Right lobe of liver (tissue), 6 donors: ENCODE measurements around the gene ADAR. TPM values are rescaled to one million over a fixed set of nuclear protein-coding genes. Genes with fewer than 3 reads are reported as not detected.

Experiments used
- ATAC-seq, 4 donors: fragments of 200-7000 bp; cut with Tn5 transposase; one replicate each; pipeline ENCODE4 v1.9.1; 2020; ENCODE audit warnings: mild to moderate bottlenecking in 4 of 4, moderate library complexity in 4 of 4
- DNase-seq, 3 donors: peaks; one replicate each; pipeline ENCODE4 v3.0.0-alpha.2; 2020
- H3K27ac ChIP-seq, 3 donors: fragments of 200-600 bp; one replicate each; pipeline ENCODE4 v1.8.0; 2022
- H3K27me3 ChIP-seq, 2 donors: fragments of 200-600 bp; one replicate each; pipeline ENCODE4 v1.8.0; 2022
- H3K36me3 ChIP-seq, 4 donors: fragments of 200-600 bp; sonication (generic) in 1 of 4; one replicate each; pipeline versions ENCODE4 v1.5.1 to v1.8.0; 2017 to 2022; ENCODE audit warnings: control low read depth in 1 of 4
- H3K4me1 ChIP-seq, 4 donors: fragments of 200-600 bp; sonication (generic) in 1 of 4; one replicate each; pipeline versions ENCODE4 v1.5.1 to v1.8.0; 2017 to 2022; ENCODE audit warnings: control low read depth in 1 of 4
- H3K4me3 ChIP-seq, 3 donors: fragments of 200-600 bp; one replicate each; pipeline ENCODE4 v1.8.0; 2022
- H3K9me3 ChIP-seq, 4 donors: fragments of 200-600 bp; sonication (generic) in 1 of 4; one replicate each; pipeline versions ENCODE4 v1.5.1 to v1.8.0; 2017 to 2022; ENCODE audit warnings: control low read depth in 1 of 4
- CTCF ChIP-seq, 4 donors: fragments of 200-600 bp in 3 of 4; fragments of 450-650 bp in 1 of 4; IDR thresholded peaks; one replicate each; pipeline versions ENCODE4 v1.5.1 to v1.8.0; 2016 to 2022; ENCODE audit warnings: antibody characterized with exemption in 4 of 4, mild to moderate bottlenecking in 2 of 4
- POLR2A ChIP-seq: fragments of 450-650 bp; IDR thresholded peaks from one replicate; pipeline ENCODE4 v1.6.1; 2017; ENCODE audit warnings: antibody characterized with exemption, mild to moderate bottlenecking
- whole genome bisulfite sequencing: methylation state at CpG from one replicate; pipeline ENCODE4 v1.1.6; 2018; ENCODE audit warnings: low coverage, low lambda C conversion rate; ENCODE audit not compliant: insufficient coverage; ENCODE audit errors: missing lambda C conversion rate; 5-methylcytosine and 5-hydroxymethylcytosine counted together
- intact Hi-C, 2 donors: fragments of 100-400 bp; cut with DNase I; formaldehyde crosslinking; loops; one replicate each; pipeline versions ENCODE4 v1.11.2 to v1.14.1; 2022
- total RNA-seq, 6 experiments: library from RNA; depleted of rRNA in 2 of 6; stranded (reverse); fragments of >200 nt in 2 of 6; fragmentation: NEBNext Ultra II Directional in 3 of 6; extraction: Animal tissue kit (Norgen Biotek cat#: 25700) in 3 of 6; gene quantifications; one replicate each; pipeline versions ENCODE4 v1.1.0 to v1.2.4, GENCODE V29; 2016 to 2023
- donor health status: DM: no; HTN: yes; CAD: no.
- donor health status: DM: no; HTN: no; CAD: no.
- donor health status: DM: no; HTN: no; CAD: no.
- donor health status: DM: no; HTN: yes; CAD: no.
- donor health status: DM: no; HTN: yes; CAD: no.

Gene ADAR
- total RNA-seq, 6 experiments from 2014 or later: 69.9 to 105 (median 78.7) TPM

- DNase-seq: no peak
- Histone ChIP-seq H3K27me3 (no peaks in the 10 kb centered on the region), H3K27ac (no peak overlapping the region), H3K9me3 (no peaks in the 10 kb centered on the region), H3K4me3 (no peak overlapping the region), H3K4me1 (peaks cover 0 to 38% (median 13%) of the 10 kb centered on the region in 4 donors), H3K36me3 (peaks cover 8 to 70% (median 50%) of the 10 kb centered on the region in 4 donors)
- WGBS: no CpG with 5 or more reads among the region's 4 CpGs
- no peak for ATAC-seq
- TF ChIP-seq CTCF (IDR thresholded peaks at IDR 0.05) (no peak), POLR2A (no peak)
- intact Hi-C loops: loop anchor here in 1 of 2 donors (10.0 kb wide), 1 partner anchor 77 kb away; no protein-coding TSS in a partner anchor
These were observed 56.5 kb downstream of the ADAR start for GRCh38 chr1:154551474-154551873.

GRCh38 chr1:154550657-154551056 lies 57.3 kb downstream of the ADAR start:
- Histone ChIP-seq H3K36me3 (peaks cover 8 to 69% (median 49%) of the 10 kb centered on the region in 4 donors), H3K4me3 (no peak overlapping the region), H3K27ac (no peak overlapping the region), H3K27me3 (no peaks in the 10 kb centered on the region), H3K9me3 (no peaks in the 10 kb centered on the region), H3K4me1 (peaks cover 0 to 38% (median 14%) of the 10 kb centered on the region in 4 donors)
- DNase-seq (no peak), ATAC-seq (no peak)
- intact Hi-C loops: loop anchor here in 1 of 2 donors (10.0 kb wide), 1 partner anchor 76 kb away; no protein-coding TSS in a partner anchor
- TF ChIP-seq POLR2A: no peak
- no peak for TF ChIP-seq CTCF (IDR thresholded peaks at IDR 0.05)
- WGBS: 75% methylated on average over 4 of the region's 6 CpGs

GRCh38 chr1:154550070-154550469 lies 57.9 kb downstream of the ADAR start:
- intact Hi-C loops: loop anchor here in 1 of 2 donors (10.0 kb wide), 1 partner anchor 75 kb away; no protein-coding TSS in a partner anchor
- 72% methylated on average over 5 of the region's 5 CpGs for WGBS
- TF ChIP-seq POLR2A: no peak
- TF ChIP-seq CTCF (IDR thresholded peaks at IDR 0.05): no peak
- Histone ChIP-seq H3K4me3 (no peak overlapping the region), H3K9me3 (no peaks in the 10 kb centered on the region), H3K36me3 (peaks cover 8 to 63% (median 44%) of the 10 kb centered on the region in 4 donors), H3K27me3 (no peaks in the 10 kb centered on the region), H3K4me1 (peaks cover 0 to 38% (median 14%) of the 10 kb centered on the region in 4 donors), H3K27ac (no peak overlapping the region)
- ATAC-seq: no peak
- DNase-seq: no peak

- 75% methylated on average over 3 of the region's 3 CpGs for WGBS
- peaks cover 8 to 55% (median 38%) of the 10 kb centered on the region in 4 donors for H3K36me3 ChIP-seq
- no peak overlapping the region for H3K4me3 ChIP-seq
- TF ChIP-seq POLR2A (no peak), CTCF (IDR thresholded peaks at IDR 0.05) (no peak)
- intact Hi-C loops: loop anchor here in 1 of 2 donors (10.0 kb wide), 1 partner anchor 74 kb away; no protein-coding TSS in a partner anchor
- H3K27me3 ChIP-seq: no peaks in the 10 kb centered on the region
- H3K4me1 ChIP-seq: peaks cover 0 to 38% (median 14%) of the 10 kb centered on the region in 4 donors
- DNase-seq: no peak
- no peak for ATAC-seq
- H3K9me3 ChIP-seq: no peaks in the 10 kb centered on the region
- H3K27ac ChIP-seq: peak overlapping the region in 1 of 3 donors; percentile 85
These were observed 58.7 kb downstream of the ADAR start for GRCh38 chr1:154549202-154549770.
